SK-N-SH treated with all-trans-retinoic acid at 6 μM for 48 hours (cell line): ENCODE measurements around the gene PTHLH.

ENCODE experiments used
- ATAC-seq: fragments of 200-7000 bp; cut with Tn5 transposase; 3 replicates; pipeline ENCODE4 v1.9.1; 2020; ENCODE audit warnings: mild to moderate bottlenecking, moderate library complexity
- ARNTL ChIP-seq: fragments of 450-650 bp; formaldehyde crosslinking; IDR thresholded peaks from 2 replicates; pipeline ENCODE4 v1.5.0; 2020; ENCODE audit warnings: low read depth, mild to moderate bottlenecking, moderate library complexity, borderline replicate concordance
- BACH2 ChIP-seq: fragments of 250-450 bp; sonication (Bioruptor Pico); IDR thresholded peaks from 2 replicates; pipeline ENCODE4 v1.9.0; 2021; ENCODE audit warnings: mild to moderate bottlenecking, borderline replicate concordance
- CSRNP3 ChIP-seq: fragments of 250-450 bp; sonication (Bioruptor Pico); IDR thresholded peaks from 2 replicates; pipeline ENCODE4 v1.5.1; 2021; ENCODE audit warnings: mild to moderate bottlenecking, moderate library complexity
- ESRRG ChIP-seq: fragments of 250-450 bp; sonication (Bioruptor Pico); IDR thresholded peaks from 2 replicates; pipeline ENCODE4 v1.6.1; 2021; ENCODE audit warnings: mild to moderate bottlenecking
- GLIS3 ChIP-seq: fragments of 250-450 bp; sonication (Bioruptor Pico); IDR thresholded peaks from 2 replicates; pipeline ENCODE4 v1.5.0; 2020; ENCODE audit warnings: mild to moderate bottlenecking, moderate library complexity
- ISL1 ChIP-seq: fragments of 250-450 bp; sonication (Bioruptor Pico); IDR thresholded peaks from 2 replicates; pipeline ENCODE4 v2.1.2; 2022; ENCODE audit warnings: mild to moderate bottlenecking, moderate library complexity
- OSR1 ChIP-seq: fragments of 250-450 bp; sonication (Bioruptor Pico); IDR thresholded peaks from 2 replicates; pipeline ENCODE4 v1.8.0; 2022; ENCODE audit warnings: moderate library complexity, mild to moderate bottlenecking, inconsistent platforms
- PATZ1 ChIP-seq: fragments of 250-450 bp; sonication (Bioruptor Pico); IDR thresholded peaks from 2 replicates; pipeline ENCODE4 v1.8.0; 2020; ENCODE audit warnings: mild to moderate bottlenecking, moderate library complexity, borderline replicate concordance
- POU6F1 ChIP-seq: fragments of 250-450 bp; sonication (Bioruptor Pico); IDR thresholded peaks from 2 replicates; pipeline ENCODE4 v1.8.0; 2021; ENCODE audit warnings: low read depth, mild to moderate bottlenecking, moderate library complexity, borderline replicate concordance
- PPARA ChIP-seq: fragments of 250-450 bp; sonication (Bioruptor Pico); IDR thresholded peaks from 2 replicates; pipeline ENCODE4 v1.5.0; 2020; ENCODE audit warnings: mild to moderate bottlenecking, borderline replicate concordance
- RARB ChIP-seq: fragments of 250-450 bp; sonication (Bioruptor Pico); IDR thresholded peaks from 2 replicates; pipeline ENCODE4 v1.8.0; 2021; ENCODE audit warnings: mild to moderate bottlenecking, moderate library complexity
- SNAI2 ChIP-seq: fragments of 250-450 bp; sonication (Bioruptor Pico); IDR thresholded peaks from 2 replicates; pipeline ENCODE4 v1.5.0; 2020; ENCODE audit warnings: mild to moderate bottlenecking, moderate library complexity
- TCF4 ChIP-seq: fragments of 250-450 bp; sonication (Bioruptor Pico); IDR thresholded peaks from 2 replicates; pipeline ENCODE4 v1.8.0; 2021; ENCODE audit warnings: mild to moderate bottlenecking, moderate library complexity, borderline replicate concordance
- TOX ChIP-seq: fragments of 250-450 bp; sonication (Bioruptor Pico); IDR thresholded peaks from 2 replicates; pipeline ENCODE4 v1.8.0; 2021; ENCODE audit warnings: mild to moderate bottlenecking, moderate library complexity, borderline replicate concordance
- ZC3H10 ChIP-seq: fragments of 250-450 bp; sonication (Bioruptor Pico); IDR thresholded peaks from 2 replicates; pipeline ENCODE4 v1.5.1; 2021; ENCODE audit warnings: mild to moderate bottlenecking, moderate library complexity
- ZFP3 ChIP-seq: fragments of 250-450 bp; sonication (Bioruptor Pico); IDR thresholded peaks from 2 replicates; pipeline ENCODE4 v1.5.0; 2020; ENCODE audit warnings: mild to moderate bottlenecking, moderate library complexity
- ZFP30 ChIP-seq: fragments of 450-650 bp; formaldehyde crosslinking; IDR thresholded peaks from 2 replicates; pipeline ENCODE4 v1.5.0; 2022; ENCODE audit warnings: mild to moderate bottlenecking, moderate library complexity
- ZNF565 ChIP-seq: fragments of 450-650 bp; formaldehyde crosslinking; conservative IDR thresholded peaks from 2 replicates; pipeline ENCODE4 v1.5.0; 2020; ENCODE audit warnings: low read depth, mild to moderate bottlenecking, moderate library complexity
- ZNF70 ChIP-seq: fragments of 450-650 bp; formaldehyde crosslinking; IDR thresholded peaks from 2 replicates; pipeline ENCODE4 v1.5.0; 2020; ENCODE audit warnings: mild to moderate bottlenecking, moderate library complexity
- ZNF8 ChIP-seq: fragments of 450-650 bp; formaldehyde crosslinking; IDR thresholded peaks from 2 replicates; pipeline ENCODE4 v1.5.0; 2020; ENCODE audit warnings: mild to moderate bottlenecking, moderate library complexity

Gene PTHLH

GRCh38 chr12:27915536-27915935, 57.0 kb downstream of the PTHLH start:
- no peak for ATAC-seq

GRCh38 chr12:27915021-27915420, 57.5 kb downstream of the PTHLH start:
- TF ChIP-seq GLIS3 (CRISPR knock-in tag) (no peak), ISL1 (no peak), TCF4 (CRISPR knock-in tag) (no peak), ZFP30 (CRISPR knock-in tag) (no peak), RARB (no peak), BACH2 (CRISPR knock-in tag) (no peak), POU6F1 (CRISPR knock-in tag) (no peak), ARNTL (no peak), SNAI2 (CRISPR knock-in tag) (no peak), TOX (CRISPR knock-in tag) (no peak), PATZ1 (no peak), ESRRG (CRISPR knock-in tag) (no peak), ZNF8 (no peak), ZNF565 (no peak), PPARA (CRISPR knock-in tag) (no peak), ZC3H10 (CRISPR knock-in tag) (no peak), ZFP3 (CRISPR knock-in tag) (no peak)
- ATAC-seq, result no peak

More at GRCh38 chr12:27915536-27915935, 57.0 kb downstream of the PTHLH start:
- TF ChIP-seq SNAI2 (CRISPR knock-in tag) (no peak), ZFP30 (CRISPR knock-in tag) (no peak), OSR1 (CRISPR knock-in tag) (no peak), RARB (no peak), GLIS3 (CRISPR knock-in tag) (no peak), ESRRG (CRISPR knock-in tag) (no peak), TOX (CRISPR knock-in tag) (no peak), ZNF70 (CRISPR knock-in tag) (no peak), ISL1 (no peak), POU6F1 (CRISPR knock-in tag) (no peak), ZC3H10 (CRISPR knock-in tag) (no peak), PATZ1 (no peak), CSRNP3 (CRISPR knock-in tag) (no peak)

- no peak for ATAC-seq
- no peak for TF ChIP-seq RARB
- TF ChIP-seq ZNF8, result no peak
- no peak for TF ChIP-seq POU6F1 (CRISPR knock-in tag)
- TF ChIP-seq ESRRG (CRISPR knock-in tag), result no peak
- TF ChIP-seq PPARA (CRISPR knock-in tag), result no peak
These were observed 58.4 kb downstream of the PTHLH start for GRCh38 chr12:27913999-27914614.
